ENCODE measurements around the gene GTPBP4. TPM values are rescaled to one million over a fixed set of nuclear protein-coding genes. Genes with fewer than 3 reads are reported as not detected.
A peak's percentile ranks its signal among the peaks of the same experiment; 100 is the strongest.
"Not testable (repeated sequence)": the region's sequence is repeated elsewhere in the genome, so short reads cannot be mapped to it uniquely, and the experiment has no call there.

The GTPBP4 gene
- total and polyA plus RNA-seq, 5 donors: 16.8 to 29.8 (median 26.2) TPM

DNA sequence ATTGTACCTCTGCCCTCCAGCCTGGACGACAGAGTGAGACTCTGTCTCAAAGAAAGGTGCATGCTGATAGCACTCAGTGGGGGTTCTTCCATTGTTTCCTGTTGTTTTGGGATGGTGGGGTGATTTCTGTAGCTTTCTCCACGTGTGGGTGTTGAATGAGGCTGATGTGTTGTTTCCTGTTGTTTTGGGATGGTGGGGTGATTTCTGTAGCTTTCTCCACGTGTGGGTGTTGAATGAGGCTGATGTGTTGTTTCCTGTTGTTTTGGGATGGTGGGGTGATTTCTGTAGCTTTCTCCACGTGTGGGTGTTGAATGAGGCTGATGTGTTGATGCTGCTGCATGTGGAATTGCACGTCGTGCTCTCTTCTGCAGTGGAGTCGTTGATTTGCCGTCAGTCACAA lies 21.7 kb downstream of the GTPBP4 start:
- H3K4me1 ChIP-seq (ENCODE audit: control insufficient read depth, insufficient read depth, low read length); H3K27me3 ChIP-seq (ENCODE audit: control insufficient read depth, insufficient read depth); intact Hi-C loops (cut with DNase I); H3K4me3 ChIP-seq (ENCODE audit: low read length); H3K27ac ChIP-seq (ENCODE audit: low read length); DNase-seq; ATAC-seq; H3K9me3 ChIP-seq (ENCODE audit: control insufficient read depth, low read length): not testable (repeated sequence)
- WGBS: 61% methylated on average over 8 of the region's 8 CpGs

DNA sequence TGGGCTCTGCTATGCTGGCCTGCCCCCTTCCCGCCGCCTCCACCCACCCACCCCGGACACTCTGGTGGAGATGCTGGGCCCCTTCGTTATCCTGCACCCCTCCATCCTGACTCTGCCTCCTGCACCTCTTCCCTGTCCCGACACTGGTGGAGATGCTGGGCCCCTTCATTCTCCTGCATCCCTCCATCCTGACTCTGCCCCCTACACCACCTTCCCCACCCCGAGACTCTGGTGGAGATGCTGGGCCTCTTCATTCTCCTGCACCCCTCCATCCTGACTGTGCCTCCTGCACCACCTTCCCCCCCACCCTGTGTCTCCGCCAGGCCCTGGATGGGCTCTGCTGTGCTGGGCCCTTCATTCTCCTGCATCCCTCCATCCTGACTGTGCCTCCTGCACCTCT lies 22.5 kb downstream of the GTPBP4 start:
- DNase-seq (no peak), ATAC-seq (peak; percentile 28 to 38)
- intact Hi-C loops (cut with DNase I): no loop called here
- Histone ChIP-seq H3K4me1 (ENCODE audit: control insufficient read depth, insufficient read depth, low read length) (no peaks in the 10 kb centered on the region), H3K27me3 (ENCODE audit: control insufficient read depth, insufficient read depth) (no peaks in the 10 kb centered on the region), H3K27ac (ENCODE audit: low read length) (no peak overlapping the region), H3K9me3 (ENCODE audit: control insufficient read depth, low read length) (no peaks in the 10 kb centered on the region), H3K4me3 (ENCODE audit: low read length) (no peak overlapping the region)
- 96% methylated on average over 7 of the region's 7 CpGs for WGBS

DNA sequence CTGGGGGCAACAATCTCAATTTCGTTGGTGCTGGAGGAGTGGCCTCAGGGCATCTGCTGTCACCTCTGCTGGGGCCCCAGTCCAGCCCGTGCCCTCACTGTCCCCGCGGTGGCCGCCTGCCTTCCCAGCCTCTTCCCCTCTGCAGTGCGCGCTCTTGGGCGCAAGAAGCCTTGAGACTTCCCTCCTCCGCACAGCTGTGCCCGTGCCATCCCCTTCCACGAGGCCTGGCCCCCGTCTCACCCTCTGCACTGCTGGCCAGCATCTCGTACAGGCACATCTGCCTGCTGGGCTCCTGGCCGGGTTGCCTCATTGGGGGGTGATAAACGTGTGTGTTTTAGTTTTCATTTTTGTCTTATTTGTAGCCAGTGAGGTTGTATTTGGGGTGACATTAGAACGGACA lies 23.5 kb downstream of the GTPBP4 start:
- Histone ChIP-seq H3K4me3 (ENCODE audit: low read length) (no peak overlapping the region), H3K4me1 (ENCODE audit: control insufficient read depth, insufficient read depth, low read length) (no peaks in the 10 kb centered on the region), H3K27ac (ENCODE audit: low read length) (no peak overlapping the region), H3K9me3 (ENCODE audit: control insufficient read depth, low read length) (no peaks in the 10 kb centered on the region), H3K27me3 (ENCODE audit: control insufficient read depth, insufficient read depth) (no peaks in the 10 kb centered on the region)
- 94% methylated on average over 16 of the region's 16 CpGs for WGBS
- ATAC-seq: peak in 1 of 2 donors; percentile 29
- intact Hi-C loops (cut with DNase I): no loop called here
- no peak for DNase-seq

DNA sequence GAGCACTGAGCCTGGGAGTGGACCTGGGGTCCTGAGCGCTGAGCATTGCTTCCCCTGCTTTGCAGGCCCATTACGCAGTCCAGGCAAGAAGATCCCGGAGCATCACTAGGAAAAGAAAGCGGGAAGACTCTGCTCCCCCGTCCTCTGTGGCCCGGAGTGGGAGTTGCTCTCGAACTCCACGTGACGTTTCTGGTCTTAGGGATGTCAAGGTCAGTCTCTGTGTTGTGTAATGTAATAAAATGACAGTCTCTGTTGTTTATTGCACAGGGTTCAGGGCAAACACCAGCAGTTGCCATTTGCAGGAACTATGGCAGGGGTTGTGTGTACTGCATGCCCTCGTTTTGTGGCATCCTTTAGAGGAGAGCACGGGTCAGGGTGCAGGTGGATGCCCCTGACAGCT lies 27.5 kb downstream of the GTPBP4 start:
- ATAC-seq (no peak), DNase-seq (no peak)
- intact Hi-C loops (cut with DNase I): no loop called here
- no peaks in the 10 kb centered on the region for H3K9me3 ChIP-seq (ENCODE audit: control insufficient read depth, low read length)
- no peaks in the 10 kb centered on the region for H3K27me3 ChIP-seq (ENCODE audit: control insufficient read depth, insufficient read depth)
- no peak overlapping the region for H3K4me3 ChIP-seq (ENCODE audit: low read length)
- no peak overlapping the region for H3K27ac ChIP-seq (ENCODE audit: low read length)
- no peaks in the 10 kb centered on the region for H3K4me1 ChIP-seq (ENCODE audit: control insufficient read depth, insufficient read depth, low read length)
- 91% methylated on average over 11 of the region's 11 CpGs for WGBS

DNA sequence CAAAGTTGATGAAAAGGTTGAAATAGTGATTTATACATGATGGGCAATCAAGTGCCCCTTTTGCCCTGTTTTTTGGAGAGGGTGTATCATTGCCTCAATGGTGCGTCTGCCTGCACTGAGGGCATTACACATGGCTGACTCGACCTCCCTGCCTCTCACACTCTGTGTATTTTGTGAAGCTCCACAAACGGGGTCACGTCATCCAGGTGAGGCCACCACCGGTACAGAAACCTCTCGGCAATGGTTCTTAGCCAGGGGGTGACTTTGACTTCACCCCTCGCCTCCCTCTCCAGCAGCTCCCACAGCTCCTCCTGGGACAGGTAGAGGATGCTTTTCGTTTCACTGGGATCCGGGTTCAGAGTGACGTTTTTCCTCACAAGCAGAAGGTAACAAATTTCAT lies 31.1 kb downstream of the GTPBP4 start:
- intact Hi-C loops (cut with DNase I): no loop called here
- ATAC-seq: no peak
- H3K4me3 ChIP-seq (ENCODE audit: low read length): no peak overlapping the region
- 92% methylated on average over 10 of the region's 10 CpGs for WGBS
- H3K27ac ChIP-seq (ENCODE audit: low read length): no peak overlapping the region
- no peaks in the 10 kb centered on the region for H3K27me3 ChIP-seq (ENCODE audit: control insufficient read depth, insufficient read depth)
- no peak for DNase-seq
- no peaks in the 10 kb centered on the region for H3K9me3 ChIP-seq (ENCODE audit: control insufficient read depth, low read length)
- no peaks in the 10 kb centered on the region for H3K4me1 ChIP-seq (ENCODE audit: control insufficient read depth, insufficient read depth, low read length)

DNA sequence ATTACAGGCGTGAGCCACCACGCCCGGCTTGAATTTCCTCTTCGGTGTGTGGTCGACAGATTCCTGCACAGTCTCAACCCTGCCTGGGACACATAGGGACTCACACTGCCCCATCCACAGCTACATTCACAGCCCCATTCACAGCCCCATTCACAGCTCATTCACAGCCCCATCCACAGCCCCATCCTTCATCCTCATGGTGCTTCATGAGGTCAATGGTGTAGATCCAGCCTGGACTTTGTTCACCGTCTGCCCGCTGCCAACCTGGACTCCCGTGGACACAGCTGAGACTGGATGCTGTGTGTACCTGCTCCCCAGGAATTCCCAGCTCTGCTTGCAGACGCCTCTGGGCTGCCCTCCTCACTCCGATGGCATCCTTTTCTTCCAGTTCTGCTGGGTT lies 32.2 kb downstream of the GTPBP4 start:
- Histone ChIP-seq H3K9me3 (ENCODE audit: control insufficient read depth, low read length) (no peaks in the 10 kb centered on the region), H3K27ac (ENCODE audit: low read length) (no peak overlapping the region), H3K4me3 (ENCODE audit: low read length) (no peak overlapping the region), H3K4me1 (ENCODE audit: control insufficient read depth, insufficient read depth, low read length) (no peaks in the 10 kb centered on the region), H3K27me3 (ENCODE audit: control insufficient read depth, insufficient read depth) (no peaks in the 10 kb centered on the region)
- DNase-seq (no peak), ATAC-seq (peak in 1 of 2 donors; percentile 14)
- 95% methylated on average over 10 of the region's 10 CpGs for WGBS
- intact Hi-C loops (cut with DNase I): no loop called here

GRCh38 chr10:1020958-1021357 lies 32.7 kb downstream of the GTPBP4 start:
- Histone ChIP-seq H3K4me3 (ENCODE audit: low read length) (no peak overlapping the region), H3K27ac (ENCODE audit: low read length) (no peak overlapping the region), H3K4me1 (ENCODE audit: control insufficient read depth, insufficient read depth, low read length) (no peaks in the 10 kb centered on the region), H3K9me3 (ENCODE audit: control insufficient read depth, low read length) (no peaks in the 10 kb centered on the region), H3K27me3 (ENCODE audit: control insufficient read depth, insufficient read depth) (no peaks in the 10 kb centered on the region)
- ATAC-seq (peak; percentile 19 to 27), DNase-seq (no peak)
- intact Hi-C loops (cut with DNase I): no loop called here
- 96% methylated on average over 9 of the region's 9 CpGs for WGBS

DNA sequence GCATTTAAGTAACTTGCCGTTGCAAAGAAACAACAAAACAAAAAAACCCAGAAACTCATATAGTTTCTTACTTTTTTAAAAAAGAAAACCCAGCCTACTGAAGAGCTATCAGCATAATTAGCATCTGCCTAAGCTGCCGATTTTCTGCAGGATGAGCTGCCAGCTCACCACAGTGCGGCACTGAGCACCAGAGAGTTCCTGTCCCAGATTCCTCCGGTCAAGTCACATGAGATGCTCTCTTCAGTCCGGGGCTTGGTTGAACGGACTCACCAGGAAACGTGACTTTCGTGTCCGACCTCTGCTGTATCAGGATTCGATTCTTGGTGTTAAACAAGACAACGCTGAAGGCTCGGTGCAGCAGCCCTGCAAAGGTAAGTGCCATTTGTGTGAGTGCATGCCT lies 34.2 kb downstream of the GTPBP4 start:
- H3K9me3 ChIP-seq (ENCODE audit: control insufficient read depth, low read length): no peaks in the 10 kb centered on the region
- WGBS: 71% methylated on average over 12 of the region's 12 CpGs
- intact Hi-C loops (cut with DNase I): no loop called here
- H3K27ac ChIP-seq (ENCODE audit: low read length): no peak overlapping the region
- no peaks in the 10 kb centered on the region for H3K4me1 ChIP-seq (ENCODE audit: control insufficient read depth, insufficient read depth, low read length)
- peak overlapping the region; percentile 14 for H3K4me3 ChIP-seq (ENCODE audit: low read length)
- DNase-seq: no peak
- peak; percentile 64 to 81 for ATAC-seq
- H3K27me3 ChIP-seq (ENCODE audit: control insufficient read depth, insufficient read depth): no peaks in the 10 kb centered on the region

DNA sequence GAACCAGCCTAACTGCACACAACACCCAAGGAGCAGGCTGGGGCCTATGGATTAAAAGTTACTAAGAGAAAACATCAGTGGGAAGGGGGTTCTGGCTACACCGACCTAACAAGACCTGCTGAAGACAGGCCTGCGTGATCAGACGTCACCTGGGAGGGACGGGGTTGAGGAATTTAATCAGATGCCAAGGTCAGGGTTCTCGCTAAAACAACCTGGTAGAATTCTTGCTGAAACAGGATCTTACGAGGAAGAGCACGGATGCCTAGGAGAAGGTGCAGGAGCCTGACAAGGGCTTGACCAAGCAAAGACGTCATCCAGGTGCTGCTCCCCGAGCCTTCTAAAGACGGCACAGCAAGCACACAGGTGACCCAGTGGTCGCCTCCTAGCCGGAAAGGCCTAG lies 35.9 kb downstream of the GTPBP4 start:
- no peaks in the 10 kb centered on the region for H3K27me3 ChIP-seq (ENCODE audit: control insufficient read depth, insufficient read depth)
- no peaks in the 10 kb centered on the region for H3K4me1 ChIP-seq (ENCODE audit: control insufficient read depth, insufficient read depth, low read length)
- intact Hi-C loops (cut with DNase I): no loop called here
- WGBS: 87% methylated on average over 12 of the region's 12 CpGs
- no peak overlapping the region for H3K27ac ChIP-seq (ENCODE audit: low read length)
- no peaks in the 10 kb centered on the region for H3K9me3 ChIP-seq (ENCODE audit: control insufficient read depth, low read length)
- DNase-seq: no peak
- no peak overlapping the region for H3K4me3 ChIP-seq (ENCODE audit: low read length)
- no peak for ATAC-seq

DNA sequence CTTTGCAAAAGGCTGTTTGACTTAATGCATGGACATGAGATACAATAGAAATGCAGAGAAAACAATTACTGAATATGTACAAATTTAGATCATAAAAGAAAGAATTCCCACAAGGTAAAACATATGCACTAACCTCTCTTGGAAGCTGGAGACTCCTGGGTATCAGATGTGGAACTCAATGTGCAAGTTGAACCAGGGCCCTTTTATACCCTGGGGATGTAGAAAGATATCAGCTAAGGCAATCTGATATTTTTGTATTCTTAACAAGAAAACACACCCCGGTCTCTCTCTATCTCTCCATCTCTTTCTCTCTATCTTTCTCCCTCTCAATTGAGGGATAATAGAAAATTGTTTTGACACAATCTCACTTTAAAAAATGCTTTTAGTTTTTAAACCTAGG lies 37.4 kb downstream of the GTPBP4 start, which contains the start of gene IDI2:
Gene IDI2 (minus strand): TSS at position 177 of the 400 bp plus-strand sequence. CDS start 1,136 bp downstream, outside the sequence.
- intact Hi-C loops (cut with DNase I): no loop called here
- H3K27ac ChIP-seq (ENCODE audit: low read length): no peak within 1 kb of the TSS
- DNase-seq (no peak), ATAC-seq (no peak)
- no peak within 1 kb of the TSS for H3K4me3 ChIP-seq (ENCODE audit: low read length)
- no peaks in the 10 kb centered on the region for H3K9me3 ChIP-seq (ENCODE audit: control insufficient read depth, low read length)
- WGBS: 72% methylated on average over 1 of the region's 1 CpG
- no peaks in the 10 kb centered on the region for H3K4me1 ChIP-seq (ENCODE audit: control insufficient read depth, insufficient read depth, low read length)
- H3K27me3 ChIP-seq (ENCODE audit: control insufficient read depth, insufficient read depth): no peaks in the 10 kb centered on the region

- Histone ChIP-seq H3K4me1 (ENCODE audit: control insufficient read depth, insufficient read depth, low read length) (no peaks in the 10 kb centered on the region), H3K27ac (ENCODE audit: low read length) (no peak overlapping the region), H3K4me3 (ENCODE audit: low read length) (no peak overlapping the region), H3K27me3 (ENCODE audit: control insufficient read depth, insufficient read depth) (no peaks in the 10 kb centered on the region), H3K9me3 (ENCODE audit: control insufficient read depth, low read length) (no peaks in the 10 kb centered on the region)
- ATAC-seq (no peak), DNase-seq (no peak)
- 60% methylated on average over 6 of the region's 6 CpGs for WGBS
- intact Hi-C loops (cut with DNase I): no loop called here
These were observed 38.3 kb downstream of the GTPBP4 start for GRCh38 chr10:1026578-1026977.

DNA sequence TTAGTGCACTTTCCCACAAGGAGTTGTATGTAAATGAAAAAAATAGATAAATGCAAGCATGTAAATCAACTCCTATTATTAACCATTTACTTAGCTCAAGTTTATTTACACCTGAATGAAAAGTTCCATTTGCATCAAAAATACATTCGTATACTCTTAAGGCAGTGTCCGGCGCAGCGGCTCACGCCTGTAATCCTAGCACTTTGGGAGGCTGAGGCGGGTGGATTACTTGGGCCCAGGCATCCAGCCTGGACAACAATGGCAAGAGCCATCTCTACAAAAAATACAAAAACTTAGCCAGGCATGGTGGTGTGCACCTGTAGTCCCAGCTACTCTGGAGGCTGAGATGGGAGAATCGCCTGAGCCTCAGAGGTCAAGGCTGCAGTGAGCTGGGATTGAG lies 41.6 kb downstream of the GTPBP4 start:
- no peak overlapping the region for H3K27ac ChIP-seq (ENCODE audit: low read length)
- H3K4me3 ChIP-seq (ENCODE audit: low read length): no peak overlapping the region
- WGBS: 99% methylated on average over 7 of the region's 7 CpGs
- H3K4me1 ChIP-seq (ENCODE audit: control insufficient read depth, insufficient read depth, low read length): no peaks in the 10 kb centered on the region
- DNase-seq (no peak), ATAC-seq (no peak)
- no peaks in the 10 kb centered on the region for H3K27me3 ChIP-seq (ENCODE audit: control insufficient read depth, insufficient read depth)
- intact Hi-C loops (cut with DNase I): no loop called here
- no peaks in the 10 kb centered on the region for H3K9me3 ChIP-seq (ENCODE audit: control insufficient read depth, low read length)

Measured in right cardiac atrium (tissue), 5 donors.